ENCODE results near the gene SDK2. TPM values are rescaled to one million over a fixed set of nuclear protein-coding genes. Genes with fewer than 3 reads are reported as not detected.

The SDK2 gene
- total RNA-seq, 6 experiments from 2014 or later: 0.11 to 0.46 (median 0.25) TPM

GRCh38 chr17:73318427-73318813 is 325.8 kb downstream of the SDK2 start:
- DNase-seq (no peak), ATAC-seq (no peak)
- H3K27me3 ChIP-seq: no peaks in the 10 kb centered on the region
- 86% methylated on average over 7 of the region's 8 CpGs for WGBS (ENCODE audit: insufficient coverage, low coverage, low lambda C conversion rate, missing lambda C conversion rate)
- no peak for TF ChIP-seq CTCF (IDR thresholded peaks at IDR 0.05)
- no peak for TF ChIP-seq POLR2A (IDR thresholded peaks at IDR 0.05)
- no peak overlapping the region for H3K27ac ChIP-seq
- no peaks in the 10 kb centered on the region for H3K4me1 ChIP-seq
- no peak overlapping the region for H3K4me3 ChIP-seq
- intact Hi-C loops (cut with DNase I): loop anchor here in 1 of 2 donors (10.0 kb wide), 1 partner anchor 46 kb away; no protein-coding TSS in a partner anchor
- H3K9me3 ChIP-seq: no peaks in the 10 kb centered on the region
- no peaks in the 10 kb centered on the region for H3K36me3 ChIP-seq

GRCh38 chr17:73317513-73318426 is 326.5 kb downstream of the SDK2 start:
- no peaks in the 10 kb centered on the region for H3K36me3 ChIP-seq
- no peak for DNase-seq
- H3K4me3 ChIP-seq: no peak overlapping the region
- H3K27me3 ChIP-seq: no peaks in the 10 kb centered on the region
- H3K27ac ChIP-seq: no peak overlapping the region
- TF ChIP-seq POLR2A (IDR thresholded peaks at IDR 0.05) (no peak), CTCF (IDR thresholded peaks at IDR 0.05) (no peak)
- WGBS (ENCODE audit: insufficient coverage, low coverage, low lambda C conversion rate, missing lambda C conversion rate): 84% methylated on average over 8 of the region's 9 CpGs
- intact Hi-C loops (cut with DNase I): loop anchor here in 1 of 2 donors (10.0 kb wide), 1 partner anchor 47 kb away; no protein-coding TSS in a partner anchor
- no peak for ATAC-seq
- H3K4me1 ChIP-seq: peaks cover 0 to under 1% (median 0%) of the 10 kb centered on the region in 4 donors
- no peaks in the 10 kb centered on the region for H3K9me3 ChIP-seq

- no peak overlapping the region for H3K4me3 ChIP-seq
- intact Hi-C loops (cut with DNase I): loop anchor here in 1 of 2 donors (10.0 kb wide), 1 partner anchor 48 kb away; no protein-coding TSS in a partner anchor
- TF ChIP-seq CTCF (IDR thresholded peaks at IDR 0.05) (no peak), POLR2A (IDR thresholded peaks at IDR 0.05) (no peak)
- H3K27me3 ChIP-seq: no peaks in the 10 kb centered on the region
- no peak for ATAC-seq
- DNase-seq: no peak
- no CpG with 5 or more reads among the region's 8 CpGs for WGBS (ENCODE audit: insufficient coverage, low coverage, low lambda C conversion rate, missing lambda C conversion rate)
- H3K36me3 ChIP-seq: no peaks in the 10 kb centered on the region
- no peak overlapping the region for H3K27ac ChIP-seq
- H3K9me3 ChIP-seq: no peaks in the 10 kb centered on the region
- H3K4me1 ChIP-seq: peaks cover 0 to 6% (median 0%) of the 10 kb centered on the region in 4 donors
Measured at GRCh38 chr17:73316919-73317505, 327.2 kb downstream of the SDK2 start.

- no peak for ATAC-seq
- TF ChIP-seq POLR2A (IDR thresholded peaks at IDR 0.05): no peak
- TF ChIP-seq CTCF (IDR thresholded peaks at IDR 0.05): no peak
- peaks cover 0 to 6% (median 0%) of the 10 kb centered on the region in 4 donors for H3K4me1 ChIP-seq
- intact Hi-C loops (cut with DNase I): loop anchor here in 1 of 2 donors (10.0 kb wide), 1 partner anchor 49 kb away; no protein-coding TSS in a partner anchor
- H3K36me3 ChIP-seq: no peaks in the 10 kb centered on the region
- no peak overlapping the region for H3K4me3 ChIP-seq
- no peaks in the 10 kb centered on the region for H3K27me3 ChIP-seq
- no peak overlapping the region for H3K27ac ChIP-seq
- 31% methylated on average over 3 of the region's 5 CpGs for WGBS (ENCODE audit: insufficient coverage, low coverage, low lambda C conversion rate, missing lambda C conversion rate)
- DNase-seq: no peak
- H3K9me3 ChIP-seq: no peaks in the 10 kb centered on the region
Measured at GRCh38 chr17:73315471-73315870, 328.8 kb downstream of the SDK2 start.

All from right lobe of liver (tissue), 6 donors.